Lower lobe of right lung (tissue), 2 donors: ENCODE measurements around the gene PLA2G4F. TPM values are rescaled to one million over a fixed set of nuclear protein-coding genes. Genes with fewer than 3 reads are reported as not detected.
A peak's percentile ranks its signal among the peaks of the same experiment; 100 is the strongest.

Source experiments
- ATAC-seq, 2 donors: fragments of 200-7000 bp; cut with Tn5 transposase; one replicate each; pipeline ENCODE4 v1.9.1; 2020 to 2022; ENCODE audit warnings: mild to moderate bottlenecking in 2 of 2, moderate library complexity in 2 of 2
- DNase-seq: peaks from one replicate; pipeline ENCODE4 v3.0.0-alpha.2; 2020
- H3K27ac ChIP-seq: fragments of 200-600 bp; one replicate; pipeline ENCODE4 v1.8.0; 2022
- H3K27me3 ChIP-seq: fragments of 200-600 bp; one replicate; pipeline ENCODE4 v1.8.0; 2022; ENCODE audit warnings: low read depth
- H3K36me3 ChIP-seq: fragments of 200-600 bp; one replicate; pipeline ENCODE4 v1.8.0; 2022; ENCODE audit warnings: mild to moderate bottlenecking
- H3K4me1 ChIP-seq: fragments of 200-600 bp; one replicate; pipeline ENCODE4 v1.8.0; 2022
- H3K4me3 ChIP-seq: fragments of 200-600 bp; one replicate; pipeline ENCODE4 v1.8.0; 2022; ENCODE audit warnings: mild to moderate bottlenecking
- H3K9me3 ChIP-seq: fragments of 200-600 bp; one replicate; pipeline ENCODE4 v1.8.0; 2022
- intact Hi-C: fragments of 100-400 bp; cut with DNase I; formaldehyde crosslinking; loops from one replicate; pipeline ENCODE4 v1.11.0; 2022
- total RNA-seq: library from RNA; stranded (reverse); fragmentation: NEBNext Ultra II Directional; extraction: Animal tissue kit (Norgen Biotek cat#: 25700); gene quantifications from one replicate; pipeline ENCODE4 v1.2.1, GENCODE V29; 2021
- TF ChIP-seq, protein P1 (sequence below): fragments of 200-600 bp; IDR thresholded peaks from one replicate; pipeline ENCODE4 v1.8.0; 2022; ENCODE audit warnings: antibody characterized with exemption, mild to moderate bottlenecking
- donor health status: DM: no; HTN: yes; CAD: no; lungs with severe emphysema.

Gene PLA2G4F
- total RNA-seq, 1 donor from 2014 or later = 99.0 TPM

DNA sequence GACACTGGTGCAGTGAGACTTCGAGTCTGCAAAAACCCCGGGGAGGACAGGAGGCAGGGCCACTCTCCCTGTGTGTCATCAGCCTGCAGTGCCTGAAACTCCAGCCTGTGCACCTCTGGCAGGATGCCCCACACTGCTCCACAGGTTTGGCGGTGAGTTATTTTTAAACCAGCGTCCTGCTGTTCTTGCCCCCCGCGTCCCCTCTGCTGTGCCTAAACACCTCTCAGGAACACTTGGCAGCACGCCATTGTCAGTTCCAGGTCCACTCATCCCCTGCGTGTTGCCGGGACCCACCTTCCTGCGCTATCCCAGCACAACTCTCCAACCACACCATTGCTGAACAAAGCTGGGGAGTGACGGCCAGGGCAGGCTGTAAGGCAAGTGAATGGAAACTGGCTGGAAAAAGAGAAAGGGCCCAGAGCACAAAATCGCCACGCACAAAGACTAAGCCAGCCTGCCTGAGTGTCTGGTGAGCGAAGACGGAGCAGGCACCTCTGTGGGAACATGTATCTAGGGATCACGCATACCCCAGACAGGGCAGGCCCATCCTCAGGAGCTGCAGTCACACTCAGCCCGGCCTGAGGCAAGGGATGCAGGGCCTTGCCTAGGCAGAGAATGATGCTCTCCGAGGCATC is 3.1 kb upstream of the PLA2G4F start:
- H3K27me3 ChIP-seq = no peaks in the 10 kb centered on the region
- DNase-seq = peak; percentile 78
- ATAC-seq = peak; percentile 64 to 65
- H3K27ac ChIP-seq = peak overlapping the region; percentile 71
- H3K4me3 ChIP-seq = no peak overlapping the region
- no peaks in the 10 kb centered on the region for H3K9me3 ChIP-seq
- intact Hi-C loops = no loop called here
- H3K4me1 ChIP-seq = peaks cover 10% of the 10 kb centered on the region
- peaks cover 58% of the 10 kb centered on the region for H3K36me3 ChIP-seq
- TF ChIP-seq, protein P1, sequence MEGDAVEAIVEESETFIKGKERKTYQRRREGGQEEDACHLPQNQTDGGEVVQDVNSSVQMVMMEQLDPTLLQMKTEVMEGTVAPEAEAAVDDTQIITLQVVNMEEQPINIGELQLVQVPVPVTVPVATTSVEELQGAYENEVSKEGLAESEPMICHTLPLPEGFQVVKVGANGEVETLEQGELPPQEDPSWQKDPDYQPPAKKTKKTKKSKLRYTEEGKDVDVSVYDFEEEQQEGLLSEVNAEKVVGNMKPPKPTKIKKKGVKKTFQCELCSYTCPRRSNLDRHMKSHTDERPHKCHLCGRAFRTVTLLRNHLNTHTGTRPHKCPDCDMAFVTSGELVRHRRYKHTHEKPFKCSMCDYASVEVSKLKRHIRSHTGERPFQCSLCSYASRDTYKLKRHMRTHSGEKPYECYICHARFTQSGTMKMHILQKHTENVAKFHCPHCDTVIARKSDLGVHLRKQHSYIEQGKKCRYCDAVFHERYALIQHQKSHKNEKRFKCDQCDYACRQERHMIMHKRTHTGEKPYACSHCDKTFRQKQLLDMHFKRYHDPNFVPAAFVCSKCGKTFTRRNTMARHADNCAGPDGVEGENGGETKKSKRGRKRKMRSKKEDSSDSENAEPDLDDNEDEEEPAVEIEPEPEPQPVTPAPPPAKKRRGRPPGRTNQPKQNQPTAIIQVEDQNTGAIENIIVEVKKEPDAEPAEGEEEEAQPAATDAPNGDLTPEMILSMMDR = no peak

DNA sequence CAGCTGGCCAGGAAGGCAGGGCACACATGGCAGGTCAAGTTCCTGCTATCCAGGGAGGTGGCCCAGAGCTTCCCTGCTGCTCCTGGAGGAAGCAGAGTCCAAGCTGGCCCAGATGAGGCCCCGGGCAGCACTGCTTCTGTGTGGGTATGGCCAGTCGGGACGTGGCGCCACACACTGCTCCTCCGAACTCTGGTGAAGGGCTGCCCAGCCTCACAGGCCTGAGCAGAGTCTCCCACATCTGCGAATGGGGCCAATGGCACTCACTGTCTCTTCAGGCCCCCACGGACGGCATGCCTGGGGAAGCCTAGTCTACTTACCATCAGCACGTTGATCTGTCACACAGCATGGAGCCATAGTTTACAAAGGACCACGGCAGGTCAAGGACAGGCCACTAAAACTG is 2.5 kb upstream of the PLA2G4F start:
- H3K36me3 ChIP-seq = peaks cover 53% of the 10 kb centered on the region
- H3K4me1 ChIP-seq = peaks cover 10% of the 10 kb centered on the region
- no peaks in the 10 kb centered on the region for H3K27me3 ChIP-seq
- TF ChIP-seq, protein P1 = no peak
- peak overlapping the region; percentile 71 for H3K27ac ChIP-seq
- no peak for DNase-seq
- no peaks in the 10 kb centered on the region for H3K9me3 ChIP-seq
- no peak for ATAC-seq
- intact Hi-C loops = no loop called here
- H3K4me3 ChIP-seq = no peak overlapping the region

DNA sequence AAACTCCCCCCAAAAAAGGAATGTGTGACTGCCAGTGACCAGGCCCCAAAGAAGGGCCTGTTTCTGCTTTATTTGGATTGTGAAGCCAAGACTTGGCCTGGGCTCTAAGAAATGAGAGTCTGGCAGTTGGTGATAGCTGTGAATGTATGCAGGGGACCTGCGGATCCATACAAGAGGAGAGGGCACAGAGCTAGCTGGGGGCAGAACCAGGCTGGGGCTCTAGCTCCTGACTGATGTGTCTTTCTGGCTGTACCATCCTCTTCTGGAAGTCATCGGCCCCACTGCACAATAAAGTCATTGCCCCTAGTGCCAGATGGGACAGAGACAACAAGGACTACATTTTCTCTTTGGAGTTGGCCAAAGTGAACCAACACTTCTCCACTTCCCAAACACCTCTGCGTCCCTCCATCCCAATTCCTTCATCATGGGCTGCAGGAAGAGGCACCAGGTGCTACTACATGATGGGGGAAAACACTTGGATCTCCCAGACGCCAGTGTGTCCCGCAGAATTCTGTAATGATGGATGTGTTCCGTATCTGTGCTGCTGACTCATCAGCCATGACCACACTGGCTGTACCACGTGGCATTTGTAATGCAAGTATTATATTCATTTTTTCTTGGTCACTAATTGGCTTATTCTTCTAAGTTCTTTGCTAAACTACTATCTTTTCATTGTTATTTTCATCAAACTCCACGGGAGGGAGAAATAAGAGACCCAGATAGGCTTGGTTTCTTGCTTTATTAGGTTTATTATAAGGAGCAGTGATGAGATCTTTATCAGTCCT is 1.7 kb upstream of the PLA2G4F start:
- Histone ChIP-seq H3K27ac (no peak overlapping the region), H3K9me3 (no peaks in the 10 kb centered on the region), H3K4me1 (peaks cover 10% of the 10 kb centered on the region), H3K36me3 (peaks cover 45% of the 10 kb centered on the region), H3K27me3 (no peaks in the 10 kb centered on the region), H3K4me3 (no peak overlapping the region)
- ATAC-seq (no peak), DNase-seq (no peak)
- TF ChIP-seq, protein P1 = no peak
- intact Hi-C loops = no loop called here

DNA sequence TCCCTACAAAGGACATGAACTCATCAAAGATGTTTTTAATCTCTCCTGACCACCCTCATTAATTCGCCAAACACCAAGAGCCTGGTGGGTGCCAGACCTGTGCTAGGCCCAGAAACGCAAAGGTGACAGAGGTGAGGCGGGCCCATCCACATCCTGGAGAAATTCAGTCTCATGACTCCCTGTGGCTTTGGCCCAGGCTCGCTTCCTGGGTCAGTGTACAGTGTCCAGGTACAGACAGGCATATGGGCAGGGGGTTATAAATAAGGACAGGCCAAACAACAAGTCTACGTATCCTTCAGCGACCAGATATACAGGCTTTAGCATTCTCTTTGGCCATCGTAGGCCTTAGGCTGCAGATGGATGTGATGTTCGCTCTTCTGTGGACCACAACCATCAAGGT is 945 bp upstream of the PLA2G4F start:
- TF ChIP-seq, protein P1 = no peak
- Histone ChIP-seq H3K27me3 (no peaks in the 10 kb centered on the region), H3K4me3 (no peak overlapping the region), H3K4me1 (peaks cover 10% of the 10 kb centered on the region), H3K36me3 (peaks cover 37% of the 10 kb centered on the region), H3K9me3 (no peaks in the 10 kb centered on the region), H3K27ac (no peak overlapping the region)
- no peak for DNase-seq
- ATAC-seq = no peak
- intact Hi-C loops = no loop called here

DNA sequence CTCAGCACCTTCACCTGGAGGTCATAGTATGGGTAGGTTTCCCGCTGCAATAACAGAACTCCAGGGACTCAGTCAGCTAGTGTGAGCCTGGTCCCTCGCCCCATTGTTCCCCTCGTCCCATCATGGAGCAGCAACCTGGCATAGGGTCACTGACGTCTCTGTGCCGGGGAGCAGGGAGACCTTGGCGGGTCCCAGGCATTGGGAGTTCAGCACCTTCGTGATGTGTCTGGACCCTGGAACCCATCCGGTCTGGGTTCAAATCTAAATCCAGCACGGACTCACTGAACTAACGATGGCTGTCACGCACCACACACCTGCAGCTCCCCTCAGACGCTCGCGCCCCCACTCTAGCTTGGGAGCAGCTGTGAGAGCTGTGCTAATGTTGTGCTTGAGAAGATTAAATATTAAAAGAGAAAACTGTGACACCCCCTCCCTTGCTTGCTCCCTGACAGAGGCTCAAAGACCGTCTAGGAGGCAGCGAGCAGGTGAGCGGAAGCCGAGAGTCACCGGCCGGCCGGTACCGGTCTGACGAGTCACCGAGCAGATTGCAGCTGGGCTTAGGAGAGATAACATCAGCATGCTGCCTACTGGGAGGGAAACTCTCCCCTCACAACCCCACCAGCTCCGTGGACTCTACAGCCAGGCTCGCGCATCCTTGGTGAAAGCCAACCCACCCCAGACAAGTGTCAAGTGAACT is 742 bp downstream of the PLA2G4F start:
- DNase-seq = peak; percentile 67
- H3K4me3 ChIP-seq = peak overlapping the region; percentile 48
- peak overlapping the region; percentile 67 for H3K27ac ChIP-seq
- peaks cover 20% of the 10 kb centered on the region for H3K36me3 ChIP-seq
- intact Hi-C loops = no loop called here
- H3K27me3 ChIP-seq = no peaks in the 10 kb centered on the region
- ATAC-seq = peak; percentile 19 to 41
- H3K9me3 ChIP-seq = no peaks in the 10 kb centered on the region
- H3K4me1 ChIP-seq = peaks cover 20% of the 10 kb centered on the region
- TF ChIP-seq, protein P1 = no peak
